ENCODE data around the gene LRATD1.
"Not testable (repeated sequence)": the region's sequence is repeated elsewhere in the genome, so short reads cannot be mapped to it uniquely, and the experiment has no call there.

Gene LRATD1

GRCh38 chr2:14632133-14632936, at the start of gene LRATD1:
LRATD1 (plus strand) TSS chr2:14632717; CDS start chr2:14633980, 1,263 bp downstream.
- no peak for DNase-seq

- no peak for DNase-seq
Observed at GRCh38 chr2:14583059-14583458, 49.5 kb upstream of the LRATD1 start.

GRCh38 chr2:14583802-14584201, 48.7 kb upstream of the LRATD1 start:
- DNase-seq = no peak

GRCh38 chr2:14587119-14587518, 45.4 kb upstream of the LRATD1 start:
- DNase-seq = no peak

- DNase-seq = no peak
Observed at GRCh38 chr2:14601156-14601770, 31.3 kb upstream of the LRATD1 start.

- no peak for DNase-seq
Observed at GRCh38 chr2:14602309-14602708, 30.2 kb upstream of the LRATD1 start.

GRCh38 chr2:14603676-14604075, 28.8 kb upstream of the LRATD1 start:
- DNase-seq = no peak

GRCh38 chr2:14608245-14608644, 24.3 kb upstream of the LRATD1 start:
- DNase-seq = no peak

GRCh38 chr2:14614017-14614416, 18.5 kb upstream of the LRATD1 start:
- DNase-seq = no peak

GRCh38 chr2:14615121-14615520, 17.4 kb upstream of the LRATD1 start:
- DNase-seq = no peak

- DNase-seq = no peak
Observed at GRCh38 chr2:14615760-14616159, 16.8 kb upstream of the LRATD1 start.

GRCh38 chr2:14616342-14616741, 16.2 kb upstream of the LRATD1 start:
- DNase-seq = no peak

GRCh38 chr2:14616950-14617349, 15.6 kb upstream of the LRATD1 start:
- no peak for DNase-seq

- DNase-seq = no peak
Observed at GRCh38 chr2:14619441-14619840, 13.1 kb upstream of the LRATD1 start.

- DNase-seq = no peak
Observed at GRCh38 chr2:14621114-14621513, 11.4 kb upstream of the LRATD1 start.

- DNase-seq = no peak
Observed at GRCh38 chr2:14621906-14622549, 10.5 kb upstream of the LRATD1 start.

GRCh38 chr2:14622550-14622939, 10.0 kb upstream of the LRATD1 start:
- DNase-seq = not testable (repeated sequence)

- no peak for DNase-seq
Observed at GRCh38 chr2:14623237-14623636, 9.3 kb upstream of the LRATD1 start.

- DNase-seq = no peak
Observed at GRCh38 chr2:14626873-14627272, 5.6 kb upstream of the LRATD1 start.

GRCh38 chr2:14628901-14629300, 3.6 kb upstream of the LRATD1 start:
- no peak for DNase-seq

GRCh38 chr2:14631406-14632040, 994 bp upstream of the LRATD1 start:
- no peak for DNase-seq

- DNase-seq = no peak
Observed at GRCh38 chr2:14633061-14633460, 544 bp downstream of the LRATD1 start.

GRCh38 chr2:14633461-14634181, 1.1 kb downstream of the LRATD1 start:
- DNase-seq = no peak
